ENCODE measurements around the gene PDE3A. TPM values are rescaled to one million over a fixed set of nuclear protein-coding genes. Genes with fewer than 3 reads are reported as not detected.

The PDE3A gene
- total RNA-seq, 1 donor from 2014 or later, result 12.0 TPM

- DNase-seq (ENCODE audit: low spot score in 2 of 2, unreplicated experiment in 2 of 2), result no peak
Measured at GRCh38 chr12:20631711-20632110, 263.4 kb downstream of the PDE3A start.

GRCh38 chr12:20641106-20641505 lies 272.8 kb downstream of the PDE3A start:
- TF ChIP-seq, protein P1, sequence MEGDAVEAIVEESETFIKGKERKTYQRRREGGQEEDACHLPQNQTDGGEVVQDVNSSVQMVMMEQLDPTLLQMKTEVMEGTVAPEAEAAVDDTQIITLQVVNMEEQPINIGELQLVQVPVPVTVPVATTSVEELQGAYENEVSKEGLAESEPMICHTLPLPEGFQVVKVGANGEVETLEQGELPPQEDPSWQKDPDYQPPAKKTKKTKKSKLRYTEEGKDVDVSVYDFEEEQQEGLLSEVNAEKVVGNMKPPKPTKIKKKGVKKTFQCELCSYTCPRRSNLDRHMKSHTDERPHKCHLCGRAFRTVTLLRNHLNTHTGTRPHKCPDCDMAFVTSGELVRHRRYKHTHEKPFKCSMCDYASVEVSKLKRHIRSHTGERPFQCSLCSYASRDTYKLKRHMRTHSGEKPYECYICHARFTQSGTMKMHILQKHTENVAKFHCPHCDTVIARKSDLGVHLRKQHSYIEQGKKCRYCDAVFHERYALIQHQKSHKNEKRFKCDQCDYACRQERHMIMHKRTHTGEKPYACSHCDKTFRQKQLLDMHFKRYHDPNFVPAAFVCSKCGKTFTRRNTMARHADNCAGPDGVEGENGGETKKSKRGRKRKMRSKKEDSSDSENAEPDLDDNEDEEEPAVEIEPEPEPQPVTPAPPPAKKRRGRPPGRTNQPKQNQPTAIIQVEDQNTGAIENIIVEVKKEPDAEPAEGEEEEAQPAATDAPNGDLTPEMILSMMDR (IDR thresholded peaks at IDR 0.05; ENCODE audit: unreplicated experiment), result no peak
- Mint-ChIP-seq H3K27ac (no peak overlapping the region), H3K4me3 (no peak overlapping the region), H3K27me3 (ENCODE audit: low read depth) (no peaks in the 10 kb centered on the region), H3K9me3 (no peaks in the 10 kb centered on the region), H3K36me3 (peaks cover 3% of the 10 kb centered on the region), H3K4me1 (peaks cover 1% of the 10 kb centered on the region)
- DNase-seq (ENCODE audit: low spot score in 2 of 2, unreplicated experiment in 2 of 2), result no peak

More at GRCh38 chr12:20631711-20632110, 263.4 kb downstream of the PDE3A start:
- Mint-ChIP-seq H3K4me3 (no peak overlapping the region), H3K36me3 (peaks cover 5% of the 10 kb centered on the region), H3K27ac (no peak overlapping the region), H3K9me3 (no peaks in the 10 kb centered on the region), H3K27me3 (ENCODE audit: low read depth) (no peaks in the 10 kb centered on the region), H3K4me1 (peaks cover 10% of the 10 kb centered on the region)
- TF ChIP-seq, protein P1 (IDR thresholded peaks at IDR 0.05; ENCODE audit: unreplicated experiment), result no peak

GRCh38 chr12:20643822-20644221 lies 275.5 kb downstream of the PDE3A start:
- Mint-ChIP-seq H3K27me3 (ENCODE audit: low read depth) (no peaks in the 10 kb centered on the region), H3K36me3 (no peaks in the 10 kb centered on the region)
- TF ChIP-seq, protein P1 (IDR thresholded peaks at IDR 0.05; ENCODE audit: unreplicated experiment), result no peak

GRCh38 chr12:20646239-20646827 lies 278.0 kb downstream of the PDE3A start:
- H3K4me3 Mint-ChIP-seq, result no peak overlapping the region
- no peaks in the 10 kb centered on the region for H3K9me3 Mint-ChIP-seq
- no peak overlapping the region for H3K27ac Mint-ChIP-seq
- no peak for DNase-seq (ENCODE audit: low spot score in 2 of 2, unreplicated experiment in 2 of 2)
- no peaks in the 10 kb centered on the region for H3K27me3 Mint-ChIP-seq (ENCODE audit: low read depth)
- H3K4me1 Mint-ChIP-seq, result peaks cover 2% of the 10 kb centered on the region
- TF ChIP-seq, protein P1 (IDR thresholded peaks at IDR 0.05; ENCODE audit: unreplicated experiment), result peak; percentile 30
- H3K36me3 Mint-ChIP-seq, result no peaks in the 10 kb centered on the region

More at GRCh38 chr12:20643822-20644221, 275.5 kb downstream of the PDE3A start:
- no peak for DNase-seq (ENCODE audit: low spot score in 2 of 2, unreplicated experiment in 2 of 2)
- H3K4me1 Mint-ChIP-seq, result peaks cover 2% of the 10 kb centered on the region
- no peaks in the 10 kb centered on the region for H3K9me3 Mint-ChIP-seq
- no peak overlapping the region for H3K27ac Mint-ChIP-seq
- no peak overlapping the region for H3K4me3 Mint-ChIP-seq

DNA sequence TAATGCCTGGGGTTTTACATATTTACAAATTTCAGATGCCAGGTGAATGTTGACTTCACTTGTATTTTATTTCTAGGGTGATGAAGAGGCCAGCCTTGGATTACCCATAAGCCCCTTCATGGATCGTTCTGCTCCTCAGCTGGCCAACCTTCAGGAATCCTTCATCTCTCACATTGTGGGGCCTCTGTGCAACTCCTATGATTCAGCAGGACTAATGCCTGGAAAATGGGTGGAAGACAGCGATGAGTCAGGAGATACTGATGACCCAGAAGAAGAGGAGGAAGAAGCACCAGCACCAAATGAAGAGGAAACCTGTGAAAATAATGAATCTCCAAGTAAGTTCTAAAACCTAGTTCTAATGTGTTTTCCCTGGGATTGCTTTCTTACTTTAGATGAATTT lies 285.5 kb downstream of the PDE3A start:
- no peak for DNase-seq (ENCODE audit: low spot score in 2 of 2, unreplicated experiment in 2 of 2)
- TF ChIP-seq, protein P1 (IDR thresholded peaks at IDR 0.05; ENCODE audit: unreplicated experiment), result no peak
- H3K4me1 Mint-ChIP-seq, result no peaks in the 10 kb centered on the region
- H3K36me3 Mint-ChIP-seq, result peaks cover 4% of the 10 kb centered on the region
- no peaks in the 10 kb centered on the region for H3K9me3 Mint-ChIP-seq
- no peak overlapping the region for H3K4me3 Mint-ChIP-seq
- H3K27ac Mint-ChIP-seq, result no peak overlapping the region
- H3K27me3 Mint-ChIP-seq (ENCODE audit: low read depth), result no peaks in the 10 kb centered on the region

All from mesothelial cell of epicardium (in vitro differentiated cells).